SK-N-SH (cell line): ENCODE data around the gene SIGLEC9. TPM values are rescaled to one million over a fixed set of nuclear protein-coding genes. Genes with fewer than 3 reads are reported as not detected.
A peak's percentile ranks its signal among the peaks of the same experiment; 100 is the strongest.

Experiments
- CTCF ChIA-PET: fragments of 300-600, 350-600 bp; formaldehyde crosslinking; extraction: SDS; loops from one replicate; lab custom pipeline; 2021; lab: Yijun Ruan, JAX
- POLR2A ChIA-PET: fragments of 350-600 bp; sonication (Branson Sonifier 250); formaldehyde crosslinking; extraction: SDS; loops from one replicate; lab custom pipeline; 2020; ENCODE audit warnings: antibody characterized with exemption, inconsistent platforms; lab: Yijun Ruan, JAX
- DNase-seq: peaks from one replicate; pipeline ENCODE4 v3.0.0; 2012
- H2AFZ ChIP-seq: fragments of 200-600 bp; sonication (generic); 2 replicates; pipeline ENCODE4 v1.8.1; 2016; ENCODE audit warnings: antibody characterized with exemption, mild to moderate bottlenecking, low read depth
- H3F3A ChIP-seq: fragments of 200-600 bp; sonication (generic); replicated peaks from 2 replicates; pipeline ENCODE3; 2016; ENCODE audit warnings: antibody characterized with exemption, mild to moderate bottlenecking; ENCODE audit not compliant: insufficient read depth
- H3K27ac ChIP-seq, 2 experiments: fragments of 200-500 bp in 1 of 2; fragments of 200-600 bp in 1 of 2; sonication (Bioruptor generic) in 1 of 2; sonication (generic), shearing (Covaris generic) in 1 of 2; 2 replicates each; pipeline versions ENCODE4 v1.5.1 to v1.6.1; 2014 to 2016; ENCODE audit warnings: low read depth in 2 of 2, inconsistent platforms in 1 of 2, low read length in 1 of 2, mild to moderate bottlenecking in 1 of 2, mixed read lengths in 1 of 2
- H3K27me3 ChIP-seq: fragments of 200-600 bp; sonication (generic), shearing (Covaris generic); 2 replicates; pipeline ENCODE4 v1.6.1; 2016; ENCODE audit warnings: mixed run types; ENCODE audit not compliant: insufficient read depth
- H3K36me3 ChIP-seq, 2 experiments: fragments of 200-500 bp in 1 of 2; fragments of 200-600 bp in 1 of 2; sonication (Bioruptor generic) in 1 of 2; sonication (generic) in 1 of 2; replicated peaks in 1 of 2; 2 replicates each; pipeline versions ENCODE3 to v1.5.1; 2014 to 2016; ENCODE audit warnings: low read length in 1 of 2, mild to moderate bottlenecking in 1 of 2; ENCODE audit not compliant: insufficient read depth in 2 of 2, control insufficient read depth in 1 of 2
- H3K4me1 ChIP-seq, 2 experiments: fragments of 200-500 bp in 1 of 2; fragments of 200-600 bp in 1 of 2; sonication (Bioruptor generic) in 1 of 2; sonication (generic), shearing (Covaris generic) in 1 of 2; 2 replicates each; pipeline versions ENCODE4 v1.5.1 to v1.6.1; 2014 to 2016; ENCODE audit warnings: low read depth in 1 of 2, low read length in 1 of 2, mixed run types in 1 of 2; ENCODE audit not compliant: insufficient read depth in 2 of 2, control insufficient read depth in 1 of 2
- H3K4me2 ChIP-seq: fragments of 200-600 bp; sonication (generic), shearing (Covaris generic); 2 replicates; pipeline ENCODE4 v1.6.1; 2017; ENCODE audit warnings: mixed run types
- H3K4me3 ChIP-seq, 2 experiments: fragments of 200-500 bp in 1 of 2; fragments of 200-600 bp in 1 of 2; sonication (Bioruptor generic) in 1 of 2; sonication (generic), shearing (Covaris generic) in 1 of 2; 2 replicates each; pipeline versions ENCODE4 v1.5.1 to v1.8.1; 2014 to 2016; ENCODE audit warnings: low read depth in 2 of 2, inconsistent platforms in 1 of 2, low read length in 1 of 2, mild to moderate bottlenecking in 1 of 2, mixed read lengths in 1 of 2, moderate library complexity in 1 of 2
- H3K79me2 ChIP-seq: fragments of 200-600 bp; sonication (generic); 2 replicates; pipeline ENCODE4 v1.8.1; 2017; ENCODE audit warnings: mild to moderate bottlenecking; ENCODE audit not compliant: insufficient read depth
- H3K9ac ChIP-seq: fragments of 200-600 bp; sonication (generic); 2 replicates; pipeline ENCODE4 v1.6.1; 2017; ENCODE audit warnings: mixed run types
- H3K9me2 ChIP-seq: fragments of 200-600 bp; sonication (generic); 2 replicates; pipeline ENCODE4 v1.6.1; 2017; ENCODE audit warnings: mixed run types
- H3K9me3 ChIP-seq: fragments of 200-600 bp; sonication (generic); 2 replicates; pipeline ENCODE4 v1.6.1; 2017; ENCODE audit warnings: mixed run types, mild to moderate bottlenecking, moderate library complexity
- H4K20me1 ChIP-seq: fragments of 200-600 bp; sonication (generic); 2 replicates; pipeline ENCODE4 v1.6.1; 2017; ENCODE audit warnings: mild to moderate bottlenecking, mixed run types; ENCODE audit not compliant: insufficient read depth
- ELF1 ChIP-seq: IDR thresholded peaks from 2 replicates; pipeline ENCODE4 v1.4.0; 2012
- EZH2phosphoT487 ChIP-seq: fragments of 200-600 bp; sonication (generic); IDR thresholded peaks from 2 replicates; pipeline ENCODE4 v1.6.1; 2017; ENCODE audit warnings: low read depth, mixed run types, mild to moderate bottlenecking, antibody characterized with exemption, moderate library complexity, borderline replicate concordance
- FOSL2 ChIP-seq: IDR thresholded peaks from 2 replicates; pipeline ENCODE4 v1.4.0; 2012; ENCODE audit warnings: low read depth, mild to moderate bottlenecking, moderate library complexity, borderline replicate concordance
- FOXJ3 ChIP-seq: sonication (generic); formaldehyde crosslinking; IDR thresholded peaks from 2 replicates; pipeline ENCODE4 v1.5.1; 2020; ENCODE audit warnings: mild to moderate bottlenecking, missing genetic modification reagents
- MEF2A ChIP-seq: IDR thresholded peaks from 2 replicates; pipeline ENCODE4 v1.4.0; 2012; ENCODE audit warnings: low read depth, borderline replicate concordance
- NFIC ChIP-seq: IDR thresholded peaks from 2 replicates; pipeline ENCODE4 v1.4.0; 2012; ENCODE audit warnings: borderline replicate concordance
- PBX3 ChIP-seq: IDR thresholded peaks from 2 replicates; pipeline ENCODE4; 2012
- RAD21 ChIP-seq: IDR thresholded peaks from 2 replicates; pipeline ENCODE4 v1.6.1; 2012; ENCODE audit warnings: mild to moderate bottlenecking, low read length
- RCOR1 ChIP-seq: fragments of 150-350 bp; IDR thresholded peaks from 2 replicates; pipeline ENCODE4 v1.6.1; 2017; ENCODE audit warnings: antibody characterized with exemption, low read length
- TEAD4 ChIP-seq: IDR thresholded peaks from 2 replicates; pipeline ENCODE4 v1.4.0; 2012; ENCODE audit warnings: mild to moderate bottlenecking, borderline replicate concordance; ENCODE audit not compliant: insufficient read depth
- USF2 ChIP-seq: fragments of 150-350 bp; IDR thresholded peaks from 2 replicates; pipeline ENCODE4 v1.6.1; 2017; ENCODE audit warnings: antibody characterized with exemption, low read length, low read depth, borderline replicate concordance
- WGBS: methylation state at CpG from one replicate; pipeline ENCODE4 v1.1.6; 2017; ENCODE audit warnings: low lambda C conversion rate; 5-methylcytosine and 5-hydroxymethylcytosine counted together
- polyA plus RNA-seq, 3 experiments: library from polyadenylated mRNA; depleted of rRNA; stranded (reverse); fragments of >200 nt; gene quantifications; 2 replicates each; pipeline ENCODE4 v1.2.3, GENCODE V29; 2012

SIGLEC9 gene
- polyA plus RNA-seq, 1 of the 3 experiments (the other 2 are of a cell fraction): not detected

GRCh38 chr19:51078731-51079130 lies 46.0 kb upstream of the SIGLEC9 start:
- POLR2A ChIA-PET: no interaction called here
- Histone ChIP-seq H3K9ac (no peak overlapping the region), H3K9me3 (0 out of 2 replicates have a peak, but pooled peaks cover 2% of the 10 kb centered on the region), H3K9me2 (no peaks in the 10 kb centered on the region), H3K27me3 (peaks cover 26% of the 10 kb centered on the region; the same call in 1 of the 2 replicates), H3K4me3 (no peak overlapping the region), H3K4me1 (no peaks in the 10 kb centered on the region), H3K36me3 (no peaks in the 10 kb centered on the region), H3K4me2 (no peak overlapping the region), H2AFZ (no peak overlapping the region), H3K79me2 (no peaks in the 10 kb centered on the region), H3K27ac (no peak overlapping the region), H3F3A (no peaks in the 10 kb centered on the region), H4K20me1 (no peaks in the 10 kb centered on the region)
- WGBS: 27% methylated on average over 3 of the region's 6 CpGs
- DNase-seq: no peak
- TF ChIP-seq FOXJ3 (CRISPR knock-in tag) (no peak), RAD21 (no peak), TEAD4 (no peak)
- CTCF ChIA-PET: no interaction called here

- H3K79me2 ChIP-seq: no peaks in the 10 kb centered on the region
- no peaks in the 10 kb centered on the region for H4K20me1 ChIP-seq
- peaks cover 26% of the 10 kb centered on the region; the same call in 1 of the 2 replicates for H3K27me3 ChIP-seq
- no peaks in the 10 kb centered on the region for H3F3A ChIP-seq
- no peak overlapping the region for H3K9ac ChIP-seq
- WGBS: 63% methylated on average over 19 of the region's 27 CpGs
- H3K27ac ChIP-seq: no peak overlapping the region
- POLR2A ChIA-PET: no interaction called here
- no peaks in the 10 kb centered on the region for H3K36me3 ChIP-seq
- H3K9me3 ChIP-seq: no peaks in the 10 kb centered on the region
- TF ChIP-seq NFIC: 0 out of 2 replicates have a peak, but pooled peaks have one; percentile 20
- TF ChIP-seq RCOR1: no peak
- no peaks in the 10 kb centered on the region for H3K4me1 ChIP-seq
- H2AFZ ChIP-seq: no peak overlapping the region
- H3K4me2 ChIP-seq: no peak overlapping the region
- no peaks in the 10 kb centered on the region for H3K9me2 ChIP-seq
- CTCF ChIA-PET: interaction anchor here (1.5 to 1.9 kb wide), 2 partner anchors 15 to 32 kb away, joined by 4 to 5 read pairs; no protein-coding TSS in a partner anchor
- DNase-seq: no peak
- no peak overlapping the region for H3K4me3 ChIP-seq
Measured at GRCh38 chr19:51079481-51080110, 45.1 kb upstream of the SIGLEC9 start.

GRCh38 chr19:51081476-51081875 lies 43.2 kb upstream of the SIGLEC9 start:
- Histone ChIP-seq H3K4me3 (no peak overlapping the region), H3F3A (no peaks in the 10 kb centered on the region), H3K4me1 (no peaks in the 10 kb centered on the region), H4K20me1 (no peaks in the 10 kb centered on the region), H3K9me3 (no peaks in the 10 kb centered on the region), H3K9me2 (no peaks in the 10 kb centered on the region), H3K4me2 (no peak overlapping the region), H3K36me3 (no peaks in the 10 kb centered on the region)
- 7% methylated on average over 5 of the region's 14 CpGs for WGBS
- TF ChIP-seq FOXJ3 (CRISPR knock-in tag) (no peak), PBX3 (no peak), FOSL2 (no peak), NFIC (no peak), MEF2A (no peak), USF2 (no peak), ELF1 (no peak), EZH2phosphoT487 (no peak)
- TF ChIP-seq, all 33 proteins: peak for 0
- ChIA-PET POLR2A (no interaction called here), CTCF (interaction anchor here (1.0 to 1.9 kb wide), 3 partner anchors 15 to 60 kb away, joined by 3 to 6 read pairs (median 4); no protein-coding TSS in a partner anchor)
- Histone ChIP-seq H3K27me3 (peaks cover 26% of the 10 kb centered on the region; the same call in 1 of the 2 replicates), H3K27ac (no peak overlapping the region), H2AFZ (no peak overlapping the region), H3K9ac (no peak overlapping the region), H3K79me2 (no peaks in the 10 kb centered on the region)
- no peak for DNase-seq
